HFF-Myc (cell line): Measurements from ENCODE around the gene JAML.

Experiments
- DNase-seq: peaks from one replicate; pipeline ENCODE4 v3.0.0-alpha.2; 2011; ENCODE audit warnings: low read depth; ENCODE audit errors: extremely low read depth
- H3K4me3 ChIP-seq: replicated peaks from 2 replicates; pipeline ENCODE4 v1.5.1; 2011; ENCODE audit warnings: low read depth, mild to moderate bottlenecking, control low read depth, low read length
- CTCF ChIP-seq: IDR thresholded peaks from 2 replicates; pipeline ENCODE4 v1.5.1; 2012; ENCODE audit warnings: mild to moderate bottlenecking, low read depth, low read length, control low read depth; ENCODE audit errors: missing control alignments

JAML gene

GRCh38 chr11:118224511-118225188 is at the start of gene JAML:
Gene JAML (minus strand): TSS chr11:118225011. CDS start chr11:118214866, 10,145 bp downstream.
- no peak for DNase-seq
- no peak within 1 kb of the TSS for H3K4me3 ChIP-seq
- no peak for TF ChIP-seq CTCF

- no peak overlapping the region for H3K4me3 ChIP-seq
- no peak for TF ChIP-seq CTCF
- no peak for DNase-seq
Observed at GRCh38 chr11:118274186-118274585, 49.4 kb upstream of the JAML start.

- TF ChIP-seq CTCF = no peak
- no peak for DNase-seq
- H3K4me3 ChIP-seq = no peak overlapping the region
Observed at GRCh38 chr11:118272001-118272400, 47.2 kb upstream of the JAML start.

- TF ChIP-seq CTCF = no peak
- DNase-seq = no peak
Observed at GRCh38 chr11:118267486-118267885, 42.7 kb upstream of the JAML start.

GRCh38 chr11:118265954-118266353 is 41.1 kb upstream of the JAML start:
- no peak for DNase-seq
- no peak for TF ChIP-seq CTCF

More at GRCh38 chr11:118267486-118267885, 42.7 kb upstream of the JAML start:
- no peak overlapping the region for H3K4me3 ChIP-seq

GRCh38 chr11:118264569-118265465 is 40.0 kb upstream of the JAML start:
- no peak for TF ChIP-seq CTCF
- H3K4me3 ChIP-seq = no peak overlapping the region
- DNase-seq = no peak

More at GRCh38 chr11:118265954-118266353, 41.1 kb upstream of the JAML start:
- H3K4me3 ChIP-seq = no peak overlapping the region
